Prostate gland (tissue), 2 donors: ENCODE data around the gene KCNG1. TPM values are rescaled to one million over a fixed set of nuclear protein-coding genes. Genes with fewer than 3 reads are reported as not detected.
A peak's percentile ranks its signal among the peaks of the same experiment; 100 is the strongest.

ENCODE experiments used
- DNase-seq: peaks from one replicate; pipeline ENCODE4 v3.0.0-alpha.2; 2019; ENCODE audit warnings: low spot score
- H3K27ac ChIP-seq, 2 donors: fragments of 200-600 bp; sonication (generic); 2 replicates each; pipeline ENCODE4 v1.5.1; 2017 to 2019
- H3K27me3 ChIP-seq: fragments of 200-600 bp; sonication (generic); replicated peaks from 2 replicates; pipeline ENCODE4 v1.5.1; 2019; ENCODE audit not compliant: insufficient read depth
- H3K36me3 ChIP-seq, 2 donors: fragments of 200-600 bp; sonication (generic); 1 replicate in 1 of 2; 2 replicates in 1 of 2; pipeline versions ENCODE4 v1.5.1 to v1.8.1; 2017 to 2019
- H3K4me1 ChIP-seq: fragments of 200-600 bp; sonication (generic); replicated peaks from 2 replicates; pipeline ENCODE4 v1.5.1; 2019
- H3K4me3 ChIP-seq, 2 donors: fragments of 200-600 bp; sonication (generic); 2 replicates each; pipeline ENCODE4 v1.5.1; 2017 to 2019
- H3K9me3 ChIP-seq: fragments of 200-600 bp; sonication (generic); 2 replicates; pipeline ENCODE4 v1.5.1; 2017
- POLR2A ChIP-seq: fragments of 450-650 bp; IDR thresholded peaks from one replicate; pipeline ENCODE4 v1.6.1; 2016; ENCODE audit warnings: antibody characterized with exemption, mild to moderate bottlenecking
- POLR2AphosphoS5 ChIP-seq: sonication (generic); formaldehyde crosslinking; IDR thresholded peaks from one replicate; pipeline ENCODE4 v1.6.1; 2017; ENCODE audit warnings: antibody characterized with exemption
- WGBS: methylation state at CpG from one replicate; pipeline ENCODE4 v1.1.5; 2018; 5-methylcytosine and 5-hydroxymethylcytosine counted together
- intact Hi-C: fragments of 100-400 bp; cut with DNase I; formaldehyde crosslinking; loops from one replicate; pipeline ENCODE4 v1.14.2; 2022
- total RNA-seq, 2 donors: library from RNA; depleted of rRNA; stranded (reverse); fragments of >200 nt; gene quantifications; one replicate each; pipeline ENCODE4 v1.1.0, GENCODE V29; 2016
- TF ChIP-seq, protein P1 (sequence below), 4 experiments: fragments of 200-600 bp in 2 of 4; fragments of 450-650 bp in 2 of 4; sonication (generic) in 2 of 4; IDR thresholded peaks; 1 replicate in 3 of 4; 2 replicates in 1 of 4; pipeline ENCODE4 v1.5.1; 2016 to 2019; ENCODE audit warnings: antibody characterized with exemption in 4 of 4, mild to moderate bottlenecking in 2 of 4, moderate library complexity in 2 of 4

Gene KCNG1
- total RNA-seq, 2 donors from 2014 or later = 6.8 to 57.9 TPM

DNA sequence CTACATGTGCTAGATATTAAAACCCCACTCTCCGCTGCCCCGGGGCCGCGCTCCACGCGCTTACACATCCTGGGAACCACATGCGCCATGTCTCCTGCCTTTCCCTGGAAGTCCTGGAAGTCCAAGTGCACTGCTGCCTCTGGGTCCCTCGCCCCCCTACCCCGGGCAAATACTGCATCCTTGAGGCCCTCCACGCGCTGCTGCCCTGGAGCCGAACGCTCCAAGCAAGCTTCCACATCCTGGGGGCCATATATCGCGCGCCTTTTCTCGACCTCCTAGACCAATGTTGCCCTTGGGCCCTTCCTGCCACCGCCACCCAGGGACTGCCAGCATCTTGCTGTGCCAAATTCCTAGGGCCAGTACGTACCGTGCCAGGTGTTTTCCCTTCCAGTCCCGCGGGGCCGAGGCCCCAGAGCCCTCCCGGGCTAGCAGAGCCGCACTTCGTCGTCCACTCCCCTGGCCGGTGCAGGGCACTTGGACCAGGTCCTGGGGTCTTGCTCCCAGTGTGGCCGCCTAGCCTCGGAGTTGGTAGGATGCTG is 779 bp upstream of the KCNG1 start:
- Histone ChIP-seq H3K9me3 (no peaks in the 10 kb centered on the region), H3K27me3 (no peaks in the 10 kb centered on the region), H3K4me1 (peaks cover 3% of the 10 kb centered on the region), H3K36me3 (no peaks in the 10 kb centered on the region), H3K4me3 (peak overlapping the region; percentile 40 to 48), H3K27ac (peak overlapping the region in 1 of 2 donors; percentile 36)
- intact Hi-C loops = no loop called here
- 33% methylated on average over 25 of the region's 30 CpGs for WGBS
- DNase-seq = no peak
- TF ChIP-seq POLR2A = no peak
- TF ChIP-seq, protein P1, sequence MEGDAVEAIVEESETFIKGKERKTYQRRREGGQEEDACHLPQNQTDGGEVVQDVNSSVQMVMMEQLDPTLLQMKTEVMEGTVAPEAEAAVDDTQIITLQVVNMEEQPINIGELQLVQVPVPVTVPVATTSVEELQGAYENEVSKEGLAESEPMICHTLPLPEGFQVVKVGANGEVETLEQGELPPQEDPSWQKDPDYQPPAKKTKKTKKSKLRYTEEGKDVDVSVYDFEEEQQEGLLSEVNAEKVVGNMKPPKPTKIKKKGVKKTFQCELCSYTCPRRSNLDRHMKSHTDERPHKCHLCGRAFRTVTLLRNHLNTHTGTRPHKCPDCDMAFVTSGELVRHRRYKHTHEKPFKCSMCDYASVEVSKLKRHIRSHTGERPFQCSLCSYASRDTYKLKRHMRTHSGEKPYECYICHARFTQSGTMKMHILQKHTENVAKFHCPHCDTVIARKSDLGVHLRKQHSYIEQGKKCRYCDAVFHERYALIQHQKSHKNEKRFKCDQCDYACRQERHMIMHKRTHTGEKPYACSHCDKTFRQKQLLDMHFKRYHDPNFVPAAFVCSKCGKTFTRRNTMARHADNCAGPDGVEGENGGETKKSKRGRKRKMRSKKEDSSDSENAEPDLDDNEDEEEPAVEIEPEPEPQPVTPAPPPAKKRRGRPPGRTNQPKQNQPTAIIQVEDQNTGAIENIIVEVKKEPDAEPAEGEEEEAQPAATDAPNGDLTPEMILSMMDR (IDR thresholded peaks at IDR 0.05) = no peak
- no peak for TF ChIP-seq POLR2AphosphoS5

DNA sequence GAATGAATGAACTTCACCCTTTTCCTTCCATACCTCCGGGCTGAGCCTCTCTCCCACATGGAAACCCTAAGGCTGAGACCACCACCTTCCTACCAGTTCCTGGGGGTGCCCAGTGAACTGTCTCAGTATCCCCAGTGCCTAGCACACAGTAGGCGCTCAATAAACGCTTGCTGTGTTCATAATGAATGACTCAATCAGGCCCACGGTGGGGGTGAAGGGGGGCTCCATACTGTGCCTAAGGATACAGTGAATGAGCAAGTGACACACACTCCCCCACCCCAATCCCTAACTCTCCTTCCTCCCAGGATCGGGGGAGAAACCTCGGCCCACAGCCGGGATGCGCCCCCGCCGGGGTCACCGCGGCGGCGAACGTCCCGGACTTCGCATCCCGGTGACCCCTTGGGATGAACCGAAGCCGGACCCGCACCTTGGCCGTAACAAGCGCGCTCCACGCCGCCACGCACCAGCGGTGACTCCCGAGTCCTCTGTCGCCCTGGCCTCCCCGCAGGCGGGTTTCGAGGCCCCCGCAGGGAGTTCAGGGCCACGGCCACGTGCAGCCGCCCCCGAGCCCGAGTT is 592 bp downstream of the KCNG1 start:
- 13% methylated on average over 29 of the region's 39 CpGs for WGBS
- H3K4me1 ChIP-seq = peaks cover 3% of the 10 kb centered on the region
- intact Hi-C loops = no loop called here
- no peaks in the 10 kb centered on the region for H3K36me3 ChIP-seq
- peak overlapping the region; percentile 40 to 48 for H3K4me3 ChIP-seq
- DNase-seq = no peak
- H3K9me3 ChIP-seq = no peaks in the 10 kb centered on the region
- H3K27me3 ChIP-seq = no peaks in the 10 kb centered on the region
- peak overlapping the region in 1 of 2 donors; percentile 36 for H3K27ac ChIP-seq
- TF ChIP-seq, protein P1 (IDR thresholded peaks at IDR 0.05) = no peak
- TF ChIP-seq POLR2A = no peak
- TF ChIP-seq POLR2AphosphoS5 = no peak

DNA sequence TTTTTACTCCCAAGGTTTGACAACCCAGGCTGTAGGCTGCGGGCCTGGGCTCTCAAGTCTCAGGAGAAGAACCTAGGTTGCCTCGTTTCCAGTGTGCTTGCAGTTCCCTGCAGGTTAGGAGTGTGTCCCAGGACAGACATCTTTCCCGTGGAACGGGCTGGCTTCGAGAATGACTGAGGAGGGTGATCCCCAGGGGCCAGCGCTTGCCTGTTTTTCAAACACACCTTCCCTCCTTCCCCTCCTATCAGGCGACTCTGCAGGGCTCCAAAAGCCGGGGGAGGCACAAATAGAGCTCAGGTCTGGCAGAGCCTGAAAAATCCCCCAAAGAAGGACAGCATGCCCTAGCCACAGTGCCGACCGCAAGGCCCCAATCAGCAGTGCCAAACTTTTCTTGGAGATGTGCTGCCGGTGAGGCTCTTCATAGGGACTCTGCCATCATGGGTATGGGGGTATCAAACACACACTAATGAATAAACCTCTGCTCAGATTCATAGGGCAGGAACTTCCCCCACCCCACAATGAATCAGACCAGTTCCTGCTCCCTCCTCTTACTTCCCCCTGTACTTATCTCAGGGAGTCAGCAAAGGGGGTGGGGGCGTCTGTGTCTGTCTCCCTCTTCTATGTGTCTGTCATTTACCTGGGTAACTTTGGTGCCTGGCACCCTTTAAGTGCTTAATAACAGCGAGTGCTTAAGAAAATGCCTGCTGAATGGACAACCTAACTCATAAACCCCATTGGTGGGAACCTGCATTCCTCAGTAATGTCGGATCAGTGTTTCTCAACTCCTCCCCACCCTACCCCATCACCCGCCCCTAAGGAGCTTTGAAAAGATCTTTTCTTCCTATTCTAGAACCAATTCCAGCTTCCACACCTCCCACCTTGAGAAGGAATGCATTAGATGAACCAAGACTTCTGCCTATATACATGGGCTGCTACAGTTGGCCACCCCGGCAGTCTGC is 1.6 kb downstream of the KCNG1 start:
- H3K27me3 ChIP-seq = no peaks in the 10 kb centered on the region
- WGBS = 63% methylated on average over 16 of the region's 16 CpGs

DNA sequence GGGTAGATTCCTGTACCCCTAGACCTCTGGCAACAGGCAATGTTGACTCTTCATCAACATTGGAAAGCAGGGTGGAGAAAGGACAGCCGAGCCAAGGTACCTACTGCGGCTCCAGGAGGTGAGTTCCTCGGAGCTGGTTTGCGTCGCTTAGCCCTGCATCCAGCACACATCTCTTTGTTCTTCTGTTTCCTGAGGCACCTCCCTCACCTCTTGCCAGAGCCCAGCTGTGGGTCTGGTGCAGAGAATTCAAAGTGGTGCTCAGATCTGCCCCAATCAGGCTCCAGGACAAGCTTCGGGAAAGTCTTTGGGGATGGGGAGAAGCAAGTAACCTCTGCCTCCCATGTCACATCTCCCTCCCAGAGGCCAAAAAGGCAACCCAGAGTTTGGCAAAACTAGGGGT is 2.2 kb downstream of the KCNG1 start:
- H3K27me3 ChIP-seq = no peaks in the 10 kb centered on the region
- 79% methylated on average over 6 of the region's 6 CpGs for WGBS

More for the DNA sequence above, 1.6 kb downstream of the KCNG1 start:
- DNase-seq = no peak
- no peaks in the 10 kb centered on the region for H3K9me3 ChIP-seq
- H3K4me1 ChIP-seq = peaks cover 3% of the 10 kb centered on the region
- no peak overlapping the region for H3K4me3 ChIP-seq
- no peak overlapping the region for H3K27ac ChIP-seq
- no peak for TF ChIP-seq POLR2A
- TF ChIP-seq, protein P1 (IDR thresholded peaks at IDR 0.05) = no peak
- TF ChIP-seq POLR2AphosphoS5 = no peak
- H3K36me3 ChIP-seq = no peaks in the 10 kb centered on the region
- intact Hi-C loops = no loop called here

More for the DNA sequence above, 2.2 kb downstream of the KCNG1 start:
- no peak overlapping the region for H3K4me3 ChIP-seq
- H3K4me1 ChIP-seq = peaks cover 3% of the 10 kb centered on the region
- H3K27ac ChIP-seq = no peak overlapping the region
- DNase-seq = no peak
- TF ChIP-seq POLR2AphosphoS5 = no peak
- TF ChIP-seq POLR2A = no peak
- TF ChIP-seq, protein P1 (IDR thresholded peaks at IDR 0.05) = no peak
- H3K9me3 ChIP-seq = no peaks in the 10 kb centered on the region
- H3K36me3 ChIP-seq = no peaks in the 10 kb centered on the region
- intact Hi-C loops = no loop called here
